Fibroblast of villous mesenchyme (primary cell): ENCODE results near the gene UNK. TPM values are rescaled to one million over a fixed set of nuclear protein-coding genes. Genes with fewer than 3 reads are reported as not detected.

Experiments
- DNase-seq: peaks from one replicate; pipeline ENCODE4 v3.0.0-alpha.2; 2010; ENCODE audit warnings: low read depth
- H3K4me3 ChIP-seq: 2 replicates; pipeline ENCODE4 v1.5.1; 2011; ENCODE audit warnings: low read depth, mild to moderate bottlenecking, low read length
- CTCF ChIP-seq: IDR thresholded peaks from 2 replicates; pipeline ENCODE4 v1.5.1; 2012; ENCODE audit warnings: low read depth, mild to moderate bottlenecking, low read length; ENCODE audit not compliant: insufficient read depth
- total RNA-seq: library from RNA; depleted of rRNA; stranded (reverse); fragments of >200 nt; gene quantifications from 2 replicates; pipeline ENCODE4 v1.2.3, GENCODE V29; 2012

UNK gene
- total RNA-seq, 1 donor = 19.9 TPM

DNA sequence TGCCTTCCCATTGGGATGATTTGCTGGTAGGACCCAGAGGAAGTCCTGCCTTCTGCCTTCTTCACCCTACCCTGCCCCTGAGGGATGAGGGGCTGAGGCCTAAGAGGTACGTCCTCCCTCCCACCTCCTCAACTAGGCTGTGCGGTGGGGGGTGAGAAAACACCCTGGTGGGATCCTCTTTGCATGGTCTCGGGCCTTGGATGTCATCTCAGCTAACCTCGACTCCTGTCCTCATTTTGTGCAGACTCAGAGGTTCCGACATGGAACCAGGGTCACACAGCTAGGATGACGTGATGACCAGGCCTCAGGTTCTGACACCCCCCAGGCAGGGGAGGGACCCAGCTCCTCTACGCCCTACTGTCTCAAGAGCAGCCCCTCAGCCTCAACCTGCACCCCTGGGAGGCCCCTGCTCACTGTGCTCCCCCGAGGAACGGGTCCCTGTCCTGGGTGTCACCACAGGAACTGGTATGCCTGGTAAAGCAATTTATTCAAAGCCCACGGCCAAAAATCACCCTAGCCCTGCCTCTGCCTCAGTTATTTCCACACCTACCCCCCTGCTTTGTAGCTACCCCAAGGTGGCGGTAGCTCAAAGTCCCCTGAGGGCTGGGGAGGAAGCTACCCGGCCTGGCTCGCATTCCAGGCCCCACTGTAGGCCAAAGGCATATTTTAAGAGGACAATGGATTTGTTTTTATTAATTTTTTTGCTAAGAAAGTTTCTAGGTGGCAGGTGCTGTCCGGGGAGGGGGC lies 42.1 kb downstream of the UNK start:
- DNase-seq = no peak

DNA sequence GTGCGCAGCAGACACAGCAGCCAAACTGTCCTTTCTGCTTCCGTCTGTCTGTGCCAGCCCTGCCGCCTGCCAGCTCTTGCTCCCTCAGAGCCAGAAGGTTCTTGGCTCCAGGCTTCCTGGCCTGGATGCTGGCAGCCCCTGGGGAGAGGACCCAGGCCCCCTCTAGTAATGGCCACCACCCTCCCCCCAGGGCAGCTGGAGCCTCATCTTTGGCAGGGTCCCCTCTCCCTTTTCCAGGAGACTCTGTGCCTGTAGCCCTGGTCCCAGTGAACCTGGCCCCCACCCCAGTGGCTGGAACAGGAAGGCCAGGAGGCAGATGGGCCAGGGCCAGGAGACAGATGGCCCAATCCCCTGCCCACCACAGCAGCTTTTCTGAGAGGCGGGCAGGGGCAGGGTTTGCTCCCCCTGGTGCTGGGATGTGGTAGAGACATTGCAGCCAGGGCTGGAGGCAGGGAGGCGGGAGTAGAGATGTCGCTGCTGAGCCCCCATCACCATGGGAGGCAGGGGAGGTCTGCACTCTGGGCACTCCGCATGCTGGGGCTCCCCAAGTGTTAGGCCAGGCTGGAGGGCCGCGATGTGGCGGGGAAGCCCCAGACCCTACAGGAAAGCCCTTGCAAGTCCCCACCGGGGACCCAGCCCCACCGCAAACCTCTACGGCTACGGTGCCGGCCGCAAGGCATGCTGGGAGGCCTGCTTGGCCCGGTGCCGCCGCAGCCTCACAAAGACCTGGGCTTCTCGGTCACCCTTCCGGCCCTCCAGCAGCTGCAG lies 42.9 kb downstream of the UNK start:
- H3K4me3 ChIP-seq = no peak overlapping the region
- TF ChIP-seq CTCF = peak; percentile 80
- DNase-seq = peak; percentile 57

More for the DNA sequence above, 42.1 kb downstream of the UNK start:
- TF ChIP-seq CTCF = no peak
- no peak overlapping the region for H3K4me3 ChIP-seq

- no peak for DNase-seq
- no peak overlapping the region for H3K4me3 ChIP-seq
These were observed 43.4 kb downstream of the UNK start for GRCh38 chr17:75828076-75828400.

DNA sequence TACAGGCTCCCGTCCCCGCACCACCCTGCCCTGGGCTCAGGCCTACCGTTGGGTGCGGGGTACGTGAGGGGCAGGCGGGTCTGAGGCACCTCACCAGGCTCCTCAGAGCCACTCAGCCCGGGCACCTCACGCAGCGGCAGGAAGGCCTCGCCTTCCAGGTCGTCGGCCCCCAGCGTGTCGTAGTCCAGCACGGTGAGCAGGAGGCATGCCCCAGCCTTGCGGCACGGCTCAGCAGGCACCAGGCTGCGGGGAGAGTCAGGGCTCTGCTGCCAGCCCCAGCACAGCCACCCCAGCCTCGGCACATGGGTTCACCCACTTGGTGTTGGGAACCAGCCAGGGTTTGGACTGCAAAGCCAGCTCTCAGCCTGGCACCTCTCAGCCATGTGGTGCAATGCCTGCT lies 44.1 kb downstream of the UNK start:
- H3K4me3 ChIP-seq = no peak overlapping the region
- DNase-seq = no peak
- TF ChIP-seq CTCF = no peak

More at GRCh38 chr17:75828076-75828400, 43.4 kb downstream of the UNK start:
- TF ChIP-seq CTCF = no peak

DNA sequence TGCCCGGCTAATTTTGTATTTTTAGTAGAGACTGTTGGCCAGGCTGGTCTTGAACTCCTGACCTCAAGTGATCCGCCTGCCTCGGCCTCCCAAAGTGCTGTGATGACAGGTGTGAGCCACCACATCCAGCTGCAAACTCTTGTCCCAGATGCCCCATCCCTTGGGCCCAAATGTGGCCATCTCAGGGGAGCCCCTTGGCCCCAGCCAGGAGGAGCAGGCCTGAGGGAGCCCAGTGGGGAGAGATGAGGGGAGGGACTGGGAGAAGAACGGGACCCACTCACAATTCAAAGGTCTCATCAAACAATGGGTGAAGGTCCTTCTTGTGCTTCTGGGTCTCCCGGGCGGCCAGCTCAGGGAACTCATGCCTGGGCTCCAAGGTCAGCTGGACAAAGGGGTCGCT lies 45.1 kb downstream of the UNK start:
- DNase-seq = no peak
- no peak for TF ChIP-seq CTCF
- no peak overlapping the region for H3K4me3 ChIP-seq

- no peak overlapping the region for H3K4me3 ChIP-seq
- TF ChIP-seq CTCF = peak; percentile 58
- no peak for DNase-seq
These were observed 45.8 kb downstream of the UNK start for GRCh38 chr17:75830164-75831031.
